Tibial nerve (tissue), 4 donors: ENCODE data around the gene RAB17.
A peak's percentile ranks its signal among the peaks of the same experiment; 100 is the strongest.

ENCODE experiments used
- EP300 ChIP-seq, 2 donors: sonication (generic); formaldehyde crosslinking; IDR thresholded peaks; one replicate each; pipeline ENCODE4 v1.6.1; 2017; ENCODE audit warnings: antibody characterized with exemption in 2 of 2, mild to moderate bottlenecking in 1 of 2
- TF ChIP-seq, protein P1 (sequence below), 5 experiments: fragments of 200-600 bp in 3 of 5; fragments of 450-650 bp in 2 of 5; sonication (generic) in 3 of 5; IDR thresholded peaks; one replicate each; pipeline ENCODE4 v1.5.1; 2016 to 2019; ENCODE audit warnings: antibody characterized with exemption in 5 of 5, mild to moderate bottlenecking in 3 of 5, moderate library complexity in 2 of 5

DNA sequence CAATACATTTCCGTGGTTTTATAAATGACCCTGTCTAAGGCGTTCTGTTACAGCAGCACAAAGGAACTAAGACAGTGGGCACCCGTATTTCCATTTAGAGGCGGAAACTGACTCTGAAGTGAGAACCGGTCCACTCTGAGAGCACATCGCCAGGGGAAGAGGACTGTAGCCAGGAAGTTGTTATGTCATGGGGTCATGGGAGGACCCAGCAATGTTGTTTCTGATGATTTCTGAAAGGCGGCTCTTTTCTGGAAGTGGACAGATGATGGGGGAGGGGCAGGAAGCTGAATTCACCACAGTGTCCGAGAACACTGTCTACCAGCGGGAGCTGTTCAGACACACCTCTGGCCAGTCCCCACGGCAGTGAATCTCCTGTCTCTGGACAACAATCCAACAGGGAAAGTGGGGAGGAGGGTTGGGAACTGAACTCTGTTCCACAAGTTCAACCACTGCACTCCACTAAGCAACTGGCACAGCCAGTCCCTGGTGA, 34.7 kb upstream of the RAB17 start:
- TF ChIP-seq, protein P1, sequence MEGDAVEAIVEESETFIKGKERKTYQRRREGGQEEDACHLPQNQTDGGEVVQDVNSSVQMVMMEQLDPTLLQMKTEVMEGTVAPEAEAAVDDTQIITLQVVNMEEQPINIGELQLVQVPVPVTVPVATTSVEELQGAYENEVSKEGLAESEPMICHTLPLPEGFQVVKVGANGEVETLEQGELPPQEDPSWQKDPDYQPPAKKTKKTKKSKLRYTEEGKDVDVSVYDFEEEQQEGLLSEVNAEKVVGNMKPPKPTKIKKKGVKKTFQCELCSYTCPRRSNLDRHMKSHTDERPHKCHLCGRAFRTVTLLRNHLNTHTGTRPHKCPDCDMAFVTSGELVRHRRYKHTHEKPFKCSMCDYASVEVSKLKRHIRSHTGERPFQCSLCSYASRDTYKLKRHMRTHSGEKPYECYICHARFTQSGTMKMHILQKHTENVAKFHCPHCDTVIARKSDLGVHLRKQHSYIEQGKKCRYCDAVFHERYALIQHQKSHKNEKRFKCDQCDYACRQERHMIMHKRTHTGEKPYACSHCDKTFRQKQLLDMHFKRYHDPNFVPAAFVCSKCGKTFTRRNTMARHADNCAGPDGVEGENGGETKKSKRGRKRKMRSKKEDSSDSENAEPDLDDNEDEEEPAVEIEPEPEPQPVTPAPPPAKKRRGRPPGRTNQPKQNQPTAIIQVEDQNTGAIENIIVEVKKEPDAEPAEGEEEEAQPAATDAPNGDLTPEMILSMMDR (IDR thresholded peaks at IDR 0.05): no peak
- peak in 1 of 2 donors; percentile 53 for TF ChIP-seq EP300 (IDR thresholded peaks at IDR 0.05)
